K562 (cell line): ENCODE measurements around the gene WSCD2. TPM values are rescaled to one million over a fixed set of nuclear protein-coding genes. Genes with fewer than 3 reads are reported as not detected.

ENCODE experiments used
- ATAC-seq: fragments of 200-7000 bp; cut with Tn5 transposase; 3 replicates; pipeline ENCODE4 v1.9.1; 2020; ENCODE audit warnings: moderate library complexity
- BruUV-seq: library from RNA; stranded (reverse); fragments of 400-500 nt; replicated peaks from 2 replicates; lab custom pipeline; 2021; lab: Mats Ljungman, UMichigan
- CTCF ChIA-PET: fragments of 300-600 bp; formaldehyde crosslinking; extraction: SDS; loops from one replicate; lab custom pipeline; 2021; ENCODE audit warnings: low intra/inter-chr PET ratio; lab: Yijun Ruan, JAX
- POLR2A ChIA-PET: fragments of 300-600, 350-650 bp; sonication (Branson Sonifier 250); formaldehyde crosslinking; extraction: SDS; loops from one replicate; lab custom pipeline; 2021; ENCODE audit warnings: antibody characterized with exemption, inconsistent platforms; lab: Yijun Ruan, JAX
- DNase-seq, 4 experiments: peaks; one replicate each; pipeline versions ENCODE4 v3.0.0 to v3.0.0-alpha.2; 2011 to 2018; ENCODE audit warnings: low spot score in 3 of 4, mixed read lengths in 3 of 4; ENCODE audit errors: extremely low read depth in 1 of 4
- FAIRE-seq: peaks from 2 replicates; lab custom pipeline; 2011; peaks lifted over from hg19 to GRCh38; lab: Jason Lieb, UNC
- H2AFZ ChIP-seq: 2 replicates; pipeline ENCODE4 v1.6.0; 2011; ENCODE audit warnings: low read depth, low read length, control low read depth, inconsistent platforms
- H3K27ac ChIP-seq: fragments of 200-600 bp; 3 replicates; pipeline ENCODE4 v1.8.0; 2011; ENCODE audit warnings: low read depth, mild to moderate bottlenecking, control low read depth, inconsistent platforms, low read length, moderate library complexity, mixed read lengths; ENCODE audit errors: extremely low read depth
- H3K27me3 ChIP-seq, 2 experiments: fragments of 300-600 bp in 1 of 2; 2 replicates in 1 of 2; 3 replicates in 1 of 2; pipeline versions ENCODE4 v1.6.0 to v1.8.0; 2011; ENCODE audit warnings: inconsistent platforms in 2 of 2, low read length in 2 of 2, mild to moderate bottlenecking in 1 of 2, mixed read lengths in 1 of 2, moderate library complexity in 1 of 2; ENCODE audit not compliant: control insufficient read depth in 2 of 2, insufficient read depth in 2 of 2
- H3K36me3 ChIP-seq: fragments of 300-600 bp; 3 replicates; pipeline ENCODE4 v1.8.0; 2011; ENCODE audit warnings: mild to moderate bottlenecking, low read length, inconsistent platforms; ENCODE audit not compliant: control insufficient read depth, insufficient read depth
- H3K4me1 ChIP-seq, 2 experiments: fragments of 200-600 bp in 1 of 2; replicated peaks in 1 of 2; 2 replicates in 1 of 2; 3 replicates in 1 of 2; pipeline versions ENCODE4 v1.5.1 to v1.8.0; 2011; ENCODE audit warnings: inconsistent platforms in 2 of 2, low read length in 2 of 2, mild to moderate bottlenecking in 1 of 2, mixed read lengths in 1 of 2, moderate library complexity in 1 of 2; ENCODE audit not compliant: control insufficient read depth in 2 of 2, insufficient read depth in 2 of 2
- H3K4me2 ChIP-seq: 2 replicates; pipeline ENCODE4 v1.6.1; 2011; ENCODE audit warnings: low read length, control low read depth, inconsistent platforms, mixed read lengths; ENCODE audit not compliant: insufficient read depth
- H3K4me3 ChIP-seq: fragments of 200-600 bp; sonication (generic), shearing (Covaris generic); 2 replicates; pipeline ENCODE4 v1.5.1; 2016; ENCODE audit warnings: control low read depth, inconsistent platforms
- H3K79me2 ChIP-seq: fragments of 200-600 bp; 3 replicates; pipeline ENCODE4 v1.8.0; 2011; ENCODE audit warnings: low read length, inconsistent platforms; ENCODE audit not compliant: control insufficient read depth, insufficient read depth
- H3K9ac ChIP-seq, 2 experiments: 2 replicates each; pipeline versions ENCODE4 v1.6.0 to v1.6.1; 2011; ENCODE audit warnings: low read depth in 2 of 2, low read length in 2 of 2, control low read depth in 1 of 2, inconsistent platforms in 1 of 2, mild to moderate bottlenecking in 1 of 2, mixed read lengths in 1 of 2; ENCODE audit not compliant: insufficient read depth in 1 of 2
- H3K9me1 ChIP-seq: one replicate; pipeline ENCODE4 v1.6.0; 2011; ENCODE audit warnings: inconsistent platforms, mild to moderate bottlenecking, low read length, moderate library complexity; ENCODE audit not compliant: control insufficient read depth, insufficient read depth
- H3K9me3 ChIP-seq: replicated peaks from 2 replicates; pipeline ENCODE4 v1.5.1; 2011; ENCODE audit warnings: low read depth, low read length, inconsistent platforms; ENCODE audit not compliant: control insufficient read depth, insufficient read depth
- H4K20me1 ChIP-seq: replicated peaks from 2 replicates; pipeline ENCODE4 v1.6.1; 2011; ENCODE audit warnings: low read length, inconsistent platforms, mixed read lengths; ENCODE audit not compliant: control insufficient read depth, insufficient read depth
- CHD1 ChIP-seq: fragments of 200-600 bp; sonication (generic); IDR thresholded peaks from one replicate; pipeline ENCODE4 v1.6.1; 2012; ENCODE audit warnings: mild to moderate bottlenecking, moderate library complexity, low read length, inconsistent platforms
- FOXA3 ChIP-seq, 2 experiments: fragments of 450-650 bp in 1 of 2; sonication (generic) in 1 of 2; formaldehyde crosslinking; IDR thresholded peaks in 1 of 2; conservative IDR thresholded peaks in 1 of 2; 2 replicates each; pipeline versions ENCODE4 v1.4.0 to v1.8.0; 2020 to 2022; ENCODE audit warnings: mild to moderate bottlenecking in 2 of 2, missing genetic modification reagents in 1 of 2
- KHSRP ChIP-seq: fragments of 450-650 bp; IDR thresholded peaks from 2 replicates; pipeline ENCODE4 v1.6.1; 2017
- MCM2 ChIP-seq: fragments of 450-650 bp; IDR thresholded peaks from 2 replicates; pipeline ENCODE4 v1.6.1; 2017; ENCODE audit warnings: low read depth, mild to moderate bottlenecking
- MED1 ChIP-seq: sonication (generic); formaldehyde crosslinking; IDR thresholded peaks from 2 replicates; pipeline ENCODE4 v1.8.1; 2023; ENCODE audit warnings: missing genetic modification reagents, borderline replicate concordance
- PCBP2 ChIP-seq: fragments of 200-400 bp; formaldehyde crosslinking; IDR thresholded peaks from 2 replicates; pipeline ENCODE4 v1.6.1; 2018; ENCODE audit warnings: low read length, low read depth, mild to moderate bottlenecking, moderate library complexity; ENCODE audit not compliant: poor library complexity, severe bottlenecking
- RBM34 ChIP-seq: fragments of 200-400 bp; formaldehyde crosslinking; IDR thresholded peaks from 2 replicates; pipeline ENCODE4 v1.6.1; 2018; ENCODE audit warnings: low read length, borderline replicate concordance; ENCODE audit not compliant: insufficient read depth
- SMARCA5 ChIP-seq: fragments of 450-650 bp; IDR thresholded peaks from 2 replicates; pipeline ENCODE4 v1.6.1; 2016
- TFAM ChIP-seq: fragments of 250-450 bp; sonication (Bioruptor Pico); conservative IDR thresholded peaks from 2 replicates; pipeline ENCODE4 v1.5.0; 2021; ENCODE audit warnings: mild to moderate bottlenecking, moderate library complexity
- ZBTB7A ChIP-seq: IDR thresholded peaks from 2 replicates; pipeline ENCODE4 v1.6.1; 2011; ENCODE audit warnings: low read depth, mild to moderate bottlenecking, low read length, moderate library complexity, borderline replicate concordance; ENCODE audit not compliant: control insufficient read depth
- ZC3H8 ChIP-seq: fragments of 450-650 bp; IDR thresholded peaks from 2 replicates; pipeline ENCODE4 v1.6.1; 2017
- ZNF140 ChIP-seq: fragments of 250-450 bp; sonication (Bioruptor Pico); IDR thresholded peaks from 2 replicates; pipeline ENCODE4 v1.8.0; 2021; ENCODE audit warnings: moderate library complexity, mild to moderate bottlenecking, inconsistent platforms
- ZNF668 ChIP-seq: fragments of 250-450 bp; sonication (Bioruptor Pico); IDR thresholded peaks from 2 replicates; pipeline ENCODE4 v1.8.0; 2022; ENCODE audit warnings: mild to moderate bottlenecking, inconsistent platforms
- WGBS: fragments of 100-300 bp; shearing (Covaris generic); methylation state at CpG from one replicate; pipeline ENCODE4 v1.1.6; 2016; ENCODE audit warnings: low coverage, mixed read lengths; ENCODE audit not compliant: insufficient coverage; ENCODE audit errors: missing lambda C conversion rate; 5-methylcytosine and 5-hydroxymethylcytosine counted together
- in situ Hi-C: fragments of 300-500 bp; cut with MboI; formaldehyde crosslinking; loops from 4 replicates; pipeline ENCODE4 v1.15.0; 2018; ENCODE audit warnings: inconsistent platforms, mixed read lengths
- intact Hi-C: fragments of 100-400 bp; cut with micrococcal nuclease; formaldehyde crosslinking; loops from 2 replicates; pipeline ENCODE4 v1.14.2; 2022
- polyA plus RNA-seq, 8 experiments: library from polyadenylated mRNA; depleted of rRNA in 4 of 8; stranded (reverse) in 5 of 8; unstranded in 3 of 8; fragments of >200 nt; fragmentation: Nextera tagmentation in 2 of 8; fragmentation: Illumina TruSeq in 1 of 8; extraction: Ambion mirVana in 2 of 8; extraction: Trizol in 1 of 8; gene quantifications; 2 replicates each; pipeline versions ENCODE4 v1.2.1 to v1.2.3, GENCODE V29; 2011 to 2014; ENCODE audit warnings: inconsistent platforms in 1 of 8, missing spikeins in 1 of 8
- total RNA-seq, 7 experiments: library from RNA; depleted of rRNA in 6 of 7; stranded (reverse); fragments of >200 nt in 6 of 7; fragmentation: Illumina TruSeq in 2 of 7; extraction: Trizol in 2 of 7; gene quantifications; 2 replicates each; pipeline versions ENCODE4 v1.2.1 to v1.2.3, GENCODE V29; 2011 to 2021; ENCODE audit warnings: low replicate concordance in 1 of 7
- TF ChIP-seq, protein P1 (sequence below): fragments of 450-650 bp; IDR thresholded peaks from 2 replicates; pipeline ENCODE4 v1.6.1; 2016
- TF ChIP-seq, protein P2 (sequence below), 2 experiments: IDR thresholded peaks; 2 replicates each; pipeline ENCODE4 v1.6.1; 2012; ENCODE audit warnings: improper control_type of control experiment in 2 of 2, low read depth in 2 of 2, low read length in 2 of 2, borderline replicate concordance in 1 of 2
- TF ChIP-seq, protein P3 (sequence below): sonication (generic); formaldehyde crosslinking; IDR thresholded peaks from 2 replicates; pipeline ENCODE4 v1.8.1; 2022; ENCODE audit warnings: missing genetic modification reagents

Gene WSCD2
- total and polyA plus RNA-seq, 9 of the 15 experiments (the other 6 are each of a cell fraction or from before 2014, with no cell fraction given), result 0.72 to 14.1 (median 4.0) TPM

DNA sequence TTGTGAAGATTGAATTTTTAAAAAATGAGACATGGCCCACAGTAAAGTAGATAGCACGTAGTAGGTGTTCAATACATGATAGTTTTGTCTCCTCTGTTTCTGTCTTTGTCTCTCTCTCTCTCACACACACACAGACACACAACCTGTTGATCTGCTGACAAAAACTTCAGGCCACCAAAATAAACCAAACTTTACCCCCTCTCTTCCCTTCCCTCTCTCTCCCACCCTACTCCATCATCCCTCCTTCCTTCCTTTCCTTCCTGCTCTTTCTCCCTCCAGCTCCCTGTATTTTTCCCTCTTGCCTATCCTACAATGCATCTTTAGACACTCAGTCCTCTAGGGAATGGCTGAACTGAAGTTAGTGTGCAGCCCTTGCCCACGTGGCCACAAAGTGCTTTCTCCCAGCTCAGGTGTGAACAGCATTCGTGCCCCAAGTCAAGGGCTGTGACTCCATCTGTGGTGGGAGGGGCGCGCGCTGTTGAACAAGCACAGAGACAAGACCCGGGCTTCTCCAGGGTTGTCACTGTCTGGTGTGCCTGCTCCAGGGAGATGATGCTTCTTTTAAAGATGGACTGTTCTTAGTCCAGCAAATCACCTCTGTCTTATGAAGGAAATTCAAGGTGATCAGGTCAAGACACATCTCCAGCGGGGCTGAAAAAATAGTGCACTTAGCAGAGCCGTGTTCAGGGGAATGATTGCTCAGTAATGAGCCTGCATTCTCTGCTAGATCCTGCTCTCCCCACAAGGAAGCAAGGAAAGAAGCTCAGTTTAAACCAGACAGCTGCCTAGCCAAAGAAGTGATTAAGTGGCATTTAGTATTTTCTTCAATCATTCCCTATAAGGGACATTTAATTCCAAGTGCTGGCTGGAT lies 75.3 kb downstream of the WSCD2 start:
- Histone ChIP-seq H3K4me3 (no peak overlapping the region), H3K9ac (no peak overlapping the region), H3K36me3 (no peaks in the 10 kb centered on the region), H3K9me1 (no peaks in the 10 kb centered on the region), H4K20me1 (no peaks in the 10 kb centered on the region), H3K4me1 (no peaks in the 10 kb centered on the region), H3K79me2 (no peaks in the 10 kb centered on the region), H3K27me3 (peaks cover 0 to 14% of the 10 kb centered on the region in 2 experiments; a peak in 2 of 5 replicates), H3K4me2 (no peak overlapping the region), H2AFZ (no peak overlapping the region), H3K9me3 (no peaks in the 10 kb centered on the region), H3K27ac (no peak overlapping the region)
- 1% methylated on average over 7 of the region's 9 CpGs for WGBS
- no peak for ATAC-seq
- no peak for TF ChIP-seq FOXA3 (CRISPR knock-in tag; conservative IDR thresholded peaks at IDR 0.05 in 1 of 2, IDR thresholded peaks at IDR 0.05 in 1 of 2)
- no peak for TF ChIP-seq CHD1
- TF ChIP-seq ZC3H8, result no peak
- TF ChIP-seq ZBTB7A, result no peak
- TF ChIP-seq TFAM (CRISPR knock-in tag), result no peak
- TF ChIP-seq ZNF140 (CRISPR knock-in tag), result no peak
- TF ChIP-seq ZNF668 (CRISPR knock-in tag), result no peak
- no peak for TF ChIP-seq MED1
- TF ChIP-seq, protein P1, sequence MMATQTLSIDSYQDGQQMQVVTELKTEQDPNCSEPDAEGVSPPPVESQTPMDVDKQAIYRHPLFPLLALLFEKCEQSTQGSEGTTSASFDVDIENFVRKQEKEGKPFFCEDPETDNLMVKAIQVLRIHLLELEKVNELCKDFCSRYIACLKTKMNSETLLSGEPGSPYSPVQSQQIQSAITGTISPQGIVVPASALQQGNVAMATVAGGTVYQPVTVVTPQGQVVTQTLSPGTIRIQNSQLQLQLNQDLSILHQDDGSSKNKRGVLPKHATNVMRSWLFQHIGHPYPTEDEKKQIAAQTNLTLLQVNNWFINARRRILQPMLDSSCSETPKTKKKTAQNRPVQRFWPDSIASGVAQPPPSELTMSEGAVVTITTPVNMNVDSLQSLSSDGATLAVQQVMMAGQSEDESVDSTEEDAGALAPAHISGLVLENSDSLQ, result no peak
- TF ChIP-seq RBM34, result no peak
- no peak for TF ChIP-seq PCBP2
- TF ChIP-seq, protein P2, sequence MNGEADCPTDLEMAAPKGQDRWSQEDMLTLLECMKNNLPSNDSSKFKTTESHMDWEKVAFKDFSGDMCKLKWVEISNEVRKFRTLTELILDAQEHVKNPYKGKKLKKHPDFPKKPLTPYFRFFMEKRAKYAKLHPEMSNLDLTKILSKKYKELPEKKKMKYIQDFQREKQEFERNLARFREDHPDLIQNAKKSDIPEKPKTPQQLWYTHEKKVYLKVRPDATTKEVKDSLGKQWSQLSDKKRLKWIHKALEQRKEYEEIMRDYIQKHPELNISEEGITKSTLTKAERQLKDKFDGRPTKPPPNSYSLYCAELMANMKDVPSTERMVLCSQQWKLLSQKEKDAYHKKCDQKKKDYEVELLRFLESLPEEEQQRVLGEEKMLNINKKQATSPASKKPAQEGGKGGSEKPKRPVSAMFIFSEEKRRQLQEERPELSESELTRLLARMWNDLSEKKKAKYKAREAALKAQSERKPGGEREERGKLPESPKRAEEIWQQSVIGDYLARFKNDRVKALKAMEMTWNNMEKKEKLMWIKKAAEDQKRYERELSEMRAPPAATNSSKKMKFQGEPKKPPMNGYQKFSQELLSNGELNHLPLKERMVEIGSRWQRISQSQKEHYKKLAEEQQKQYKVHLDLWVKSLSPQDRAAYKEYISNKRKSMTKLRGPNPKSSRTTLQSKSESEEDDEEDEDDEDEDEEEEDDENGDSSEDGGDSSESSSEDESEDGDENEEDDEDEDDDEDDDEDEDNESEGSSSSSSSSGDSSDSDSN (IDR thresholded peaks at IDR 0.05; ENCODE audit: borderline replicate concordance in 1 of 2, low read depth in 2 of 2, low read length in 2 of 2), result no peak
- TF ChIP-seq, protein P3, sequence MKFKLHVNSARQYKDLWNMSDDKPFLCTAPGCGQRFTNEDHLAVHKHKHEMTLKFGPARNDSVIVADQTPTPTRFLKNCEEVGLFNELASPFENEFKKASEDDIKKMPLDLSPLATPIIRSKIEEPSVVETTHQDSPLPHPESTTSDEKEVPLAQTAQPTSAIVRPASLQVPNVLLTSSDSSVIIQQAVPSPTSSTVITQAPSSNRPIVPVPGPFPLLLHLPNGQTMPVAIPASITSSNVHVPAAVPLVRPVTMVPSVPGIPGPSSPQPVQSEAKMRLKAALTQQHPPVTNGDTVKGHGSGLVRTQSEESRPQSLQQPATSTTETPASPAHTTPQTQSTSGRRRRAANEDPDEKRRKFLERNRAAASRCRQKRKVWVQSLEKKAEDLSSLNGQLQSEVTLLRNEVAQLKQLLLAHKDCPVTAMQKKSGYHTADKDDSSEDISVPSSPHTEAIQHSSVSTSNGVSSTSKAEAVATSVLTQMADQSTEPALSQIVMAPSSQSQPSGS (CRISPR knock-in tag), result no peak
- no peak for TF ChIP-seq KHSRP
- TF ChIP-seq SMARCA5, result no peak
- no peak for TF ChIP-seq MCM2
- no peak for FAIRE-seq
- intact Hi-C loops, result no loop called here
- CTCF ChIA-PET, result no interaction called here
- no TSS peak for BruUV-seq
- DNase-seq, result no peak
- POLR2A ChIA-PET, result interaction anchor here (0.7 kb wide), 1 partner anchor 43 kb away, joined by 3 read pairs; no protein-coding TSS in a partner anchor
- in situ Hi-C loops, result no loop called here
